Measurements from ENCODE around the gene P2RY2.

GRCh38 chr11:73226297-73227006 is 8.4 kb downstream of the P2RY2 start:
- TF ChIP-seq, protein P1, sequence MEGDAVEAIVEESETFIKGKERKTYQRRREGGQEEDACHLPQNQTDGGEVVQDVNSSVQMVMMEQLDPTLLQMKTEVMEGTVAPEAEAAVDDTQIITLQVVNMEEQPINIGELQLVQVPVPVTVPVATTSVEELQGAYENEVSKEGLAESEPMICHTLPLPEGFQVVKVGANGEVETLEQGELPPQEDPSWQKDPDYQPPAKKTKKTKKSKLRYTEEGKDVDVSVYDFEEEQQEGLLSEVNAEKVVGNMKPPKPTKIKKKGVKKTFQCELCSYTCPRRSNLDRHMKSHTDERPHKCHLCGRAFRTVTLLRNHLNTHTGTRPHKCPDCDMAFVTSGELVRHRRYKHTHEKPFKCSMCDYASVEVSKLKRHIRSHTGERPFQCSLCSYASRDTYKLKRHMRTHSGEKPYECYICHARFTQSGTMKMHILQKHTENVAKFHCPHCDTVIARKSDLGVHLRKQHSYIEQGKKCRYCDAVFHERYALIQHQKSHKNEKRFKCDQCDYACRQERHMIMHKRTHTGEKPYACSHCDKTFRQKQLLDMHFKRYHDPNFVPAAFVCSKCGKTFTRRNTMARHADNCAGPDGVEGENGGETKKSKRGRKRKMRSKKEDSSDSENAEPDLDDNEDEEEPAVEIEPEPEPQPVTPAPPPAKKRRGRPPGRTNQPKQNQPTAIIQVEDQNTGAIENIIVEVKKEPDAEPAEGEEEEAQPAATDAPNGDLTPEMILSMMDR (IDR thresholded peaks at IDR 0.05) = no peak
- TF ChIP-seq POLR2A (IDR thresholded peaks at IDR 0.05) = no peak
- no peak for TF ChIP-seq POLR2AphosphoS5 (IDR thresholded peaks at IDR 0.05)
- no peak for TF ChIP-seq EP300 (IDR thresholded peaks at IDR 0.05)
